GM18951 (cell line): ENCODE data around the gene MAMSTR.
"Not testable (repeated sequence)": the region's sequence is repeated elsewhere in the genome, so short reads cannot be mapped to it uniquely, and the experiment has no call there.

Experiments
- POLR2A ChIP-seq: IDR thresholded peaks from 4 replicates; pipeline ENCODE4 v1.6.1; 2011; ENCODE audit warnings: mild to moderate bottlenecking; ENCODE audit not compliant: insufficient read length, insufficient read depth; ENCODE audit errors: extremely low read depth
- in situ Hi-C: fragments of 300-500 bp; cut with MboI; formaldehyde crosslinking; loops from one replicate; pipeline ENCODE4 v1.12.0; 2022; ENCODE audit warnings: low sequenced_read_pairs, mixed read lengths, inconsistent platforms; ENCODE audit not compliant: unreplicated experiment

Gene MAMSTR

GRCh38 chr19:48719263-48720171 is at the start of gene MAMSTR:
TSS of gene MAMSTR (minus strand) at chr19:48719725. CDS start at chr19:48719031, 694 bp downstream.
- TF ChIP-seq POLR2A: no peak

GRCh38 chr19:48768994-48769713 is 49.6 kb upstream of the MAMSTR start:
- in situ Hi-C loops: no loop called here
- no peak for TF ChIP-seq POLR2A

More at GRCh38 chr19:48719263-48720171, at the start of gene MAMSTR:
- in situ Hi-C loops: no loop called here

GRCh38 chr19:48768171-48768753 is 48.7 kb upstream of the MAMSTR start:
- in situ Hi-C loops: not testable (repeated sequence)

GRCh38 chr19:48765816-48766215 is 46.3 kb upstream of the MAMSTR start:
- in situ Hi-C loops: not testable (repeated sequence)

GRCh38 chr19:48760504-48761205 is 41.1 kb upstream of the MAMSTR start:
- TF ChIP-seq POLR2A: no peak
- in situ Hi-C loops: no loop called here

GRCh38 chr19:48757741-48758144 is 38.2 kb upstream of the MAMSTR start:
- no peak for TF ChIP-seq POLR2A
- in situ Hi-C loops: no loop called here

GRCh38 chr19:48757089-48757675 is 37.7 kb upstream of the MAMSTR start:
- no peak for TF ChIP-seq POLR2A
- in situ Hi-C loops: no loop called here

- no peak for TF ChIP-seq POLR2A
- in situ Hi-C loops: no loop called here
These were observed 37.2 kb upstream of the MAMSTR start for GRCh38 chr19:48756686-48757085.

GRCh38 chr19:48756212-48756611 is 36.7 kb upstream of the MAMSTR start:
- in situ Hi-C loops: no loop called here
- TF ChIP-seq POLR2A: no peak

- TF ChIP-seq POLR2A: no peak
- in situ Hi-C loops: no loop called here
These were observed 36.3 kb upstream of the MAMSTR start for GRCh38 chr19:48755787-48756186.

- no peak for TF ChIP-seq POLR2A
- in situ Hi-C loops: no loop called here
These were observed 35.6 kb upstream of the MAMSTR start, which contains the start of gene FGF21 for GRCh38 chr19:48755084-48755641. TSS of gene FGF21 (plus strand) at chr19:48755524. CDS start at chr19:48756237, 713 bp downstream.
